Kidney (tissue), 14 donors: ENCODE measurements around the gene DDX51. TPM values are rescaled to one million over a fixed set of nuclear protein-coding genes. Genes with fewer than 3 reads are reported as not detected.
A peak's percentile ranks its signal among the peaks of the same experiment; 100 is the strongest.
"Not testable (repeated sequence)": the region's sequence is repeated elsewhere in the genome, so short reads cannot be mapped to it uniquely, and the experiment has no call there.

ENCODE experiments used
- DNase-seq, 5 donors: peaks; one replicate each; pipeline ENCODE4 v3.0.0-alpha.2; 2013 to 2020
- FAIRE-seq: peaks from 2 replicates; lab custom pipeline; 2012; peaks lifted over from hg19 to GRCh38; lab: Jason Lieb, UNC
- H3K27ac ChIP-seq, 2 donors: one replicate each; pipeline ENCODE4 v1.7.0; 2013; ENCODE audit warnings: low read depth in 2 of 2, low read length in 2 of 2, inconsistent platforms in 1 of 2
- H3K27me3 ChIP-seq: one replicate; pipeline ENCODE4 v1.7.1; 2013; ENCODE audit warnings: low read length, inconsistent platforms; ENCODE audit not compliant: control insufficient read depth, insufficient read depth
- H3K36me3 ChIP-seq, 3 donors: one replicate each; pipeline versions ENCODE4 v1.7.0 to v1.7.1; 2013; ENCODE audit warnings: low read length in 3 of 3, control low read depth in 1 of 3, inconsistent platforms in 1 of 3; ENCODE audit not compliant: insufficient read depth in 3 of 3, control insufficient read depth in 2 of 3
- H3K4me1 ChIP-seq, 3 donors: one replicate each; pipeline versions ENCODE4 v1.7.0 to v1.7.1; 2013; ENCODE audit warnings: low read length in 3 of 3, inconsistent platforms in 1 of 3, low read depth in 1 of 3; ENCODE audit not compliant: control insufficient read depth in 2 of 3, insufficient read depth in 2 of 3
- H3K4me3 ChIP-seq, 3 donors: one replicate each; pipeline versions ENCODE4 v1.7.0 to v1.8.1; 2013; ENCODE audit warnings: low read length in 3 of 3, control low read depth in 1 of 3, inconsistent platforms in 1 of 3
- H3K9ac ChIP-seq, 3 donors: one replicate each; pipeline versions ENCODE4 v1.7.0 to v1.7.1; 2013; ENCODE audit warnings: low read length in 3 of 3, control low read depth in 1 of 3, inconsistent platforms in 1 of 3
- H3K9me3 ChIP-seq, 3 donors: one replicate each; pipeline versions ENCODE4 v1.7.0 to v1.7.1; 2013; ENCODE audit warnings: low read length in 3 of 3, control low read depth in 1 of 3, inconsistent platforms in 1 of 3; ENCODE audit not compliant: control insufficient read depth in 2 of 3, insufficient read depth in 1 of 3
- intact Hi-C: fragments of 100-400 bp; cut with DNase I; formaldehyde crosslinking; loops from one replicate; pipeline ENCODE4 v1.11.1; 2022
- polyA plus RNA-seq: library from polyadenylated mRNA; stranded (reverse); fragments of 350-450 nt; fragmentation: Illumina TruSeq; extraction: RNeasy Lipid Tissue Mini Kit (QIAGEN cat#74804); gene quantifications from one replicate; pipeline ENCODE4 v1.2.3, GENCODE V29; 2014; ENCODE audit warnings: low read depth, low replicate concordance; ENCODE audit not compliant: insufficient read depth
- total RNA-seq: library from RNA; stranded (reverse); fragmentation: NEBNext Ultra II Directional; extraction: Animal tissue kit (Norgen Biotek cat#: 25700); gene quantifications from one replicate; pipeline ENCODE4 v1.2.1, GENCODE V29; 2021
- TF ChIP-seq, protein P1 (sequence below): IDR thresholded peaks from 3 replicates; pipeline ENCODE4 v1.5.1; 2012; ENCODE audit warnings: mild to moderate bottlenecking, moderate library complexity, borderline replicate concordance; ENCODE audit not compliant: insufficient read depth; ENCODE audit errors: extremely low read depth
- donor health status: control.
- donor health status: control.
- donor health status: control.
- donor health status: control.
- donor health status: control.
- donor health status: DM: yes; HTN: yes; CAD: no.
- donor health status: Normal renal cell carcinoma (clear cell type).

Gene DDX51
- total and polyA plus RNA-seq, 2 donors from 2014 or later: 10.3 to 19.6 TPM

DNA sequence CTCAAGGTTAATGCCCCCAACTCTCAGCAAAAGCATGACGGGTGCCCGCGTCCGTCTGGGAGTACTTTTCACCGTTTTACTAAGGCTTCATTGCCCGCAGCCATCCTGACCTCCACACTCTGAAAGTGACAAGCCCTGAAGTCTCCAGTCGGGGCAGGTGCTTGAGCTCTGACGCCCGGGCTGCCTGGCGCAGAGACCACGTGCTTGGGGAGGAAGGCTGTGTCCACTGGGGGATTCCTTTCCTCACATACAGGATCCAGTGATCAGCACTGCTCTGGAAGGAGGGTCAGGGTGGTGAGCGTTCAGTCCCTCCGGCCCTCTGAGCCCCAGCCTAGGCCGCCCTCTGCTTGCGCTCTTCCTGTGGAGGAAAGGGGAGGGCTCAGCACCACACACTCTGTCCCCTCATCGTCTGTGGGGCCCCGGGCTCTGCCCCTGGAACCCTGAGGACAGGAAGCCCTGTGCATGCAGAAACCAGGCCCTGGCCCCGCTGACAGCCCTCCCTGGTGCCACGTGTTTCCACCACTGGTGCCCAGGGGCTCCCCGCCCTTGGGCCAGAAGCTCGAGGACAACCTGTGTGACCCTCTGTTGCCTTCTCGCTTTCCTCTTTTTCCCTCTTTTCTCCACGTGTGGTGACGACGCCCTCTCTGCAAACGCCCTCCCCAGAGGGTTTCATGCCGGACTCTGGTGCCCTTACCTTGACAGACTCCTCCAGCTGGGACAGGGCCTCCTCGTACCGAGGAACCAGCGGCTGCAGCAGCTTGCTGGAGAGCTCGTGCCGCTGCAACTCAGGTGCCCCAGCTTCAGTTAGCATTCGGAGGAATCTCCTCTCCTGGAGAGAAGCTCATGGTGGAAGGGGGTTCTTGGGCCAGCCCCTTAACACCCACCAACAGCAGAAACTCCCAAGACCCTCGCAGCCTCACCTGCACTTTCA, 4.9 kb downstream of the DDX51 start:
- intact Hi-C loops: no loop called here
- H3K27ac ChIP-seq: no peak overlapping the region
- TF ChIP-seq, protein P1, sequence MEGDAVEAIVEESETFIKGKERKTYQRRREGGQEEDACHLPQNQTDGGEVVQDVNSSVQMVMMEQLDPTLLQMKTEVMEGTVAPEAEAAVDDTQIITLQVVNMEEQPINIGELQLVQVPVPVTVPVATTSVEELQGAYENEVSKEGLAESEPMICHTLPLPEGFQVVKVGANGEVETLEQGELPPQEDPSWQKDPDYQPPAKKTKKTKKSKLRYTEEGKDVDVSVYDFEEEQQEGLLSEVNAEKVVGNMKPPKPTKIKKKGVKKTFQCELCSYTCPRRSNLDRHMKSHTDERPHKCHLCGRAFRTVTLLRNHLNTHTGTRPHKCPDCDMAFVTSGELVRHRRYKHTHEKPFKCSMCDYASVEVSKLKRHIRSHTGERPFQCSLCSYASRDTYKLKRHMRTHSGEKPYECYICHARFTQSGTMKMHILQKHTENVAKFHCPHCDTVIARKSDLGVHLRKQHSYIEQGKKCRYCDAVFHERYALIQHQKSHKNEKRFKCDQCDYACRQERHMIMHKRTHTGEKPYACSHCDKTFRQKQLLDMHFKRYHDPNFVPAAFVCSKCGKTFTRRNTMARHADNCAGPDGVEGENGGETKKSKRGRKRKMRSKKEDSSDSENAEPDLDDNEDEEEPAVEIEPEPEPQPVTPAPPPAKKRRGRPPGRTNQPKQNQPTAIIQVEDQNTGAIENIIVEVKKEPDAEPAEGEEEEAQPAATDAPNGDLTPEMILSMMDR: no peak
- H3K4me1 ChIP-seq: peaks cover 0 to 12% (median 0%) of the 10 kb centered on the region in 3 donors
- FAIRE-seq (no peak), DNase-seq (peak in 1 of 5 donors; percentile 61)
- no peaks in the 10 kb centered on the region for H3K9me3 ChIP-seq
- peaks cover 2 to 23% (median 13%) of the 10 kb centered on the region in 3 donors for H3K36me3 ChIP-seq
- no peak overlapping the region for H3K9ac ChIP-seq
- H3K27me3 ChIP-seq: no peaks in the 10 kb centered on the region
- H3K4me3 ChIP-seq: no peak overlapping the region

DNA sequence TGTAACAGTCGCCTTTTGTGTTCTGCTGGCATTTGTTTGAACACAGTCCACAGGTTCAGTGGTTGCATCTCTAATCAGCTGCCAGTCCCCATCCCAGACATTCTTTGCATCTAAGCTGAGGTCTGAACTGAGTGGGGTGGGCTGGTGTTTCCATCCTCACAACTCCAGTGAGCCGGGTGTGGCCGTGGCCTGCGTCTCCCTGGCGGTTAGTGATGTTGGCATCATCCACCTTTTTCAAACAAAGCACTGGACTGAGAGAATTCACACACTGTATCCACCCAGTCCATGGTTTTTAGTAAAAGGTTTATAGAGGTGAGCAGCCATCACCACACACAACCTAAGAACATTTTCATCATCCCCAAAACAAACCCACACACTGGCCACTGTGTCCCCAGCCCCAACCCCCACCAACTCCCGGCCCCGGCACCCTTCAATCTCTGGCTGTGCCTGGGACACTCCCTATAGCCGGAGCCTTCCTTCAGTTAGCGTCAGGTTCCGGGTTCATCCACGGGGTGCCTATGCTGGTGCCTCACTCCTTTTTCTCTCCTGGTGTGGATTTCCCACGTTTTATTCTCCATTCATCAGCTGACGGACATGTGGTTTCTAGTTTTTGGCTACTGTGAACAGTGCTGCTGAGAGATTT, 6.5 kb downstream of the DDX51 start:
- Histone ChIP-seq H3K27ac (no peak overlapping the region), H3K9ac (no peak overlapping the region), H3K4me1 (peaks cover 0 to 3% (median 0%) of the 10 kb centered on the region in 3 donors), H3K9me3 (no peaks in the 10 kb centered on the region), H3K4me3 (no peak overlapping the region), H3K27me3 (no peaks in the 10 kb centered on the region), H3K36me3 (peaks cover 2 to 23% (median 13%) of the 10 kb centered on the region in 3 donors)
- TF ChIP-seq, protein P1: no peak
- DNase-seq: no peak
- no peak for FAIRE-seq
- intact Hi-C loops: no loop called here

DNA sequence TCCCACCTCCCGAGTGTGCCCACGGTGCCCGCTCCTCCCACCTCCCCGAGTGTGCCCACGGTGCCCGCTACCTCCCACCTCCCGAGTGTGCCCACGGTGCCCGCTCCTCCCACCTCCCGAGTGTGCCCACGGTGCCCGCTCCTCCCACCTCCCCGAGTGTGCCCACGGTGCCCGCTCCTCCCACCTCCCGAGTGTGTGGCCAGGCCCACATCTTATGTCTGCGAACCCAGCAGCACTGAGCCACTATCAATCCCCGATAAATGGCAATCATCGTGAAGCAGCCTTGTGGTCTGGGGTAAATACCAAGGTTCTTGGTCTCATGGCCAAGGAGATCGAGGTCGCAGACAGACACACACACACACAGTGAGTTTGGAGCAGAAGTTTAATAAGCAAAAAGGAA, 7.9 kb downstream of the DDX51 start:
- H3K4me1 ChIP-seq, H3K9me3 ChIP-seq, intact Hi-C loops, DNase-seq, H3K9ac ChIP-seq, H3K4me3 ChIP-seq, H3K27ac ChIP-seq, H3K27me3 ChIP-seq, FAIRE-seq: not testable (repeated sequence)
- H3K36me3 ChIP-seq: peaks cover 2 to 16% (median 10%) of the 10 kb centered on the region in 3 donors

DNA sequence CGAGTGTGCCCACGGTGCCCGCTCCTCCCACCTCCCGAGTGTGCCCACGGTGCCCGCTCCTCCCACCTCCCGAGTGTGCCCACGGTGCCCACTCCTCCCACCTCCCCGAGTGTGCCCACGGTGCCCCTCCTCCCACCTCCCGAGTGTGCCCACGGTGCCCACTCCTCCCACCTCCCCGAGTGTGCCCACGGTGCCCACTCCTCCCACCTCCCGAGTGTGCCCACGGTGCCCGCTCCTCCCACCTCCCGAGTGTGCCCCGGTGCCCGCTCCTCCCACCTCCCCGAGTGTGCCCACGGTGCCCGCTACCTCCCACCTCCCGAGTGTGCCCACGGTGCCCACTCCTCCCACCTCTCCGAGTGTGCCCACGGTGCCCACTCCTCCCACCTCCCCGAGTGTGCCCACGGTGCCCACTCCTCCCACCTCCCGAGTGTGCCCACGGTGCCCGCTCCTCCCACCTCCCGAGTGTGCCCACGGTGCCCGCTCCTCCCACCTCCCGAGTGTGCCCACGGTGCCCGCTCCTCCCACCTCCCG, 9.4 kb downstream of the DDX51 start:
- intact Hi-C loops, H3K27me3 ChIP-seq, H3K36me3 ChIP-seq, H3K4me1 ChIP-seq, H3K4me3 ChIP-seq, H3K9ac ChIP-seq, FAIRE-seq, H3K9me3 ChIP-seq, DNase-seq, H3K27ac ChIP-seq: not testable (repeated sequence)
